HEK293 (cell line): ENCODE measurements around the gene FLCN.

Source experiments
- GLI4 ChIP-seq: fragments of 450-650 bp; formaldehyde crosslinking; IDR thresholded peaks from 2 replicates; pipeline ENCODE4 v1.5.1; 2016; ENCODE audit warnings: missing biosample characterization, missing genetic modification characterization
- GLIS1 ChIP-seq: fragments of 450-650 bp; formaldehyde crosslinking; IDR thresholded peaks from 2 replicates; pipeline ENCODE4 v1.5.1; 2016; ENCODE audit warnings: missing biosample characterization, missing genetic modification characterization
- GLIS2 ChIP-seq: fragments of 450-650 bp; formaldehyde crosslinking; IDR thresholded peaks from 2 replicates; pipeline ENCODE4 v1.5.1; 2016; ENCODE audit warnings: missing biosample characterization, missing genetic modification characterization
- HOXC10 ChIP-seq: sonication (generic); formaldehyde crosslinking; IDR thresholded peaks from 2 replicates; pipeline ENCODE4 v1.8.1; 2023; ENCODE audit warnings: mild to moderate bottlenecking, missing genetic modification reagents
- KLF10 ChIP-seq: fragments of 450-650 bp; IDR thresholded peaks from 2 replicates; pipeline ENCODE4 v1.5.1; 2018; ENCODE audit warnings: missing biosample characterization, mild to moderate bottlenecking, missing genetic modification characterization
- MYNN ChIP-seq: fragments of 450-650 bp; formaldehyde crosslinking; IDR thresholded peaks from 2 replicates; pipeline ENCODE4 v1.5.1; 2016; ENCODE audit warnings: missing biosample characterization, missing genetic modification characterization, borderline replicate concordance
- OVOL3 ChIP-seq: fragments of 450-650 bp; formaldehyde crosslinking; IDR thresholded peaks from 2 replicates; pipeline ENCODE4 v1.5.1; 2016; ENCODE audit warnings: missing biosample characterization, missing genetic modification characterization
- PATZ1 ChIP-seq: fragments of 450-650 bp; formaldehyde crosslinking; IDR thresholded peaks from 2 replicates; pipeline ENCODE4 v1.5.1; 2016; ENCODE audit warnings: missing biosample characterization, missing genetic modification characterization
- RBAK ChIP-seq: fragments of 450-650 bp; formaldehyde crosslinking; IDR thresholded peaks from 2 replicates; pipeline ENCODE4 v1.5.1; 2016; ENCODE audit warnings: missing biosample characterization, missing genetic modification characterization
- SALL2 ChIP-seq: fragments of 450-650 bp; formaldehyde crosslinking; IDR thresholded peaks from 2 replicates; pipeline ENCODE4 v1.5.0; 2017; ENCODE audit warnings: missing biosample characterization, mild to moderate bottlenecking, missing genetic modification characterization, borderline replicate concordance
- SCRT1 ChIP-seq: fragments of 450-650 bp; formaldehyde crosslinking; IDR thresholded peaks from 2 replicates; pipeline ENCODE4 v1.5.1; 2016; ENCODE audit warnings: missing biosample characterization, missing genetic modification characterization, borderline replicate concordance
- TCF7L2 ChIP-seq: IDR thresholded peaks from 2 replicates; pipeline ENCODE4 v1.6.1; 2011; ENCODE audit warnings: low read depth, mild to moderate bottlenecking, inconsistent platforms, low read length, moderate library complexity, borderline replicate concordance
- YY2 ChIP-seq: fragments of 450-650 bp; formaldehyde crosslinking; IDR thresholded peaks from 2 replicates; pipeline ENCODE4 v1.5.1; 2016; ENCODE audit warnings: missing biosample characterization, missing genetic modification characterization
- ZBTB21 ChIP-seq: fragments of 450-650 bp; formaldehyde crosslinking; IDR thresholded peaks from 2 replicates; pipeline ENCODE4 v1.5.1; 2017; ENCODE audit warnings: missing biosample characterization, missing genetic modification characterization
- ZNF112 ChIP-seq: fragments of 450-650 bp; formaldehyde crosslinking; IDR thresholded peaks from 2 replicates; pipeline ENCODE4 v1.5.0; 2017; ENCODE audit warnings: missing biosample characterization, missing genetic modification characterization
- ZNF155 ChIP-seq: fragments of 450-650 bp; formaldehyde crosslinking; IDR thresholded peaks from 2 replicates; pipeline ENCODE4 v1.5.1; 2016; ENCODE audit warnings: missing biosample characterization, missing genetic modification characterization
- ZNF18 ChIP-seq: fragments of 450-650 bp; formaldehyde crosslinking; IDR thresholded peaks from 2 replicates; pipeline ENCODE4 v1.5.1; 2016; ENCODE audit warnings: missing biosample characterization, missing genetic modification characterization
- ZNF221 ChIP-seq: fragments of 450-650 bp; formaldehyde crosslinking; IDR thresholded peaks from 2 replicates; pipeline ENCODE4 v1.5.1; 2017; ENCODE audit warnings: missing biosample characterization, missing genetic modification characterization, borderline replicate concordance
- ZNF324 ChIP-seq: fragments of 450-650 bp; formaldehyde crosslinking; IDR thresholded peaks from 2 replicates; pipeline ENCODE4 v1.5.1; 2016; ENCODE audit warnings: missing biosample characterization, missing genetic modification characterization
- ZNF350 ChIP-seq: fragments of 450-650 bp; formaldehyde crosslinking; IDR thresholded peaks from 2 replicates; pipeline ENCODE4 v1.5.0; 2017; ENCODE audit warnings: missing biosample characterization, mild to moderate bottlenecking, missing genetic modification characterization
- ZNF354C ChIP-seq: fragments of 450-650 bp; formaldehyde crosslinking; IDR thresholded peaks from 2 replicates; pipeline ENCODE4 v1.5.1; 2016; ENCODE audit warnings: missing biosample characterization, missing genetic modification characterization, low read depth, borderline replicate concordance
- ZNF366 ChIP-seq: fragments of 450-650 bp; formaldehyde crosslinking; conservative IDR thresholded peaks from 2 replicates; pipeline ENCODE4 v1.5.1; 2016; ENCODE audit warnings: missing biosample characterization, missing genetic modification characterization
- ZNF394 ChIP-seq: fragments of 450-650 bp; formaldehyde crosslinking; IDR thresholded peaks from 2 replicates; pipeline ENCODE4 v1.5.1; 2016; ENCODE audit warnings: missing biosample characterization, missing genetic modification characterization, mild to moderate bottlenecking, moderate library complexity, borderline replicate concordance
- ZNF398 ChIP-seq: fragments of 450-650 bp; formaldehyde crosslinking; IDR thresholded peaks from 2 replicates; pipeline ENCODE4 v1.5.1; 2017; ENCODE audit warnings: missing biosample characterization, missing genetic modification characterization
- ZNF501 ChIP-seq: fragments of 450-650 bp; formaldehyde crosslinking; IDR thresholded peaks from 2 replicates; pipeline ENCODE4 v1.5.1; 2016; ENCODE audit warnings: missing biosample characterization, missing genetic modification characterization
- ZNF513 ChIP-seq: fragments of 450-650 bp; IDR thresholded peaks from 2 replicates; pipeline ENCODE4 v1.5.1; 2018; ENCODE audit warnings: missing biosample characterization, missing genetic modification characterization
- ZNF549 ChIP-seq: fragments of 450-650 bp; IDR thresholded peaks from 2 replicates; pipeline ENCODE4 v1.5.1; 2018; ENCODE audit warnings: missing biosample characterization, missing genetic modification characterization, mild to moderate bottlenecking, inconsistent platforms, moderate library complexity
- ZNF555 ChIP-seq: fragments of 450-650 bp; formaldehyde crosslinking; conservative IDR thresholded peaks from 2 replicates; pipeline ENCODE4 v1.5.1; 2017; ENCODE audit warnings: missing biosample characterization, mild to moderate bottlenecking, missing genetic modification characterization, inconsistent platforms
- ZNF558 ChIP-seq: fragments of 450-650 bp; formaldehyde crosslinking; IDR thresholded peaks from 2 replicates; pipeline ENCODE4 v1.5.1; 2016; ENCODE audit warnings: missing biosample characterization, missing genetic modification characterization
- ZNF560 ChIP-seq: fragments of 450-650 bp; formaldehyde crosslinking; IDR thresholded peaks from 2 replicates; pipeline ENCODE4 v1.5.1; 2017; ENCODE audit warnings: missing biosample characterization, missing genetic modification characterization, borderline replicate concordance
- ZSCAN23 ChIP-seq: fragments of 450-650 bp; formaldehyde crosslinking; IDR thresholded peaks from 2 replicates; pipeline ENCODE4 v1.5.1; 2016; ENCODE audit warnings: missing biosample characterization, missing genetic modification characterization
- TF ChIP-seq, protein P1 (sequence below): fragments of 450-650 bp; formaldehyde crosslinking; IDR thresholded peaks from 2 replicates; pipeline ENCODE4 v1.5.1; 2017; ENCODE audit warnings: missing biosample characterization, mild to moderate bottlenecking, missing genetic modification characterization, moderate library complexity

FLCN gene

GRCh38 chr17:17237026-17237799, at the start of gene FLCN (continued):
- TF ChIP-seq GLIS1 (tag by site-specific recombination) (peak; percentile 58), ZNF501 (tag by site-specific recombination) (peak; percentile 81), ZNF155 (tag by site-specific recombination) (no peak), ZNF555 (tag by site-specific recombination) (no peak), ZSCAN23 (tag by site-specific recombination) (peak; percentile 15; the same call in 1 of the 2 replicates), KLF10 (peak; percentile 60; the same call in 1 of the 2 replicates), MYNN (tag by site-specific recombination) (no peak), SALL2 (tag by site-specific recombination) (0 out of 2 replicates have a peak, but pooled peaks have one; percentile 67), ZNF560 (no peak), SCRT1 (no peak), PATZ1 (tag by site-specific recombination) (peak; percentile 58; the same call in 1 of the 2 replicates), ZNF398 (tag by site-specific recombination) (no peak), ZNF394 (0 out of 2 replicates have a peak, but pooled peaks have one; percentile 49), OVOL3 (tag by site-specific recombination) (no peak), ZNF324 (peak; percentile 82), ZNF221 (tag by site-specific recombination) (no peak), ZNF112 (tag by site-specific recombination) (no peak), ZNF18 (tag by site-specific recombination) (no peak), RBAK (tag by site-specific recombination) (no peak), YY2 (peak; percentile 78), TCF7L2 (no peak), ZBTB21 (no peak; the same call in none of the 2 replicates), ZNF350 (tag by site-specific recombination) (no peak), GLIS2 (tag by site-specific recombination) (peak; percentile 61; the same call in 1 of the 2 replicates), ZNF354C (tag by site-specific recombination) (no peak), ZNF558 (0 out of 2 replicates have a peak, but pooled peaks have one; percentile 11), GLI4 (tag by site-specific recombination) (no peak), ZNF366 (tag by site-specific recombination) (no peak), HOXC10 (CRISPR knock-in tag) (no peak), ZNF513 (no peak), ZNF549 (no peak)
- TF ChIP-seq, protein P1, sequence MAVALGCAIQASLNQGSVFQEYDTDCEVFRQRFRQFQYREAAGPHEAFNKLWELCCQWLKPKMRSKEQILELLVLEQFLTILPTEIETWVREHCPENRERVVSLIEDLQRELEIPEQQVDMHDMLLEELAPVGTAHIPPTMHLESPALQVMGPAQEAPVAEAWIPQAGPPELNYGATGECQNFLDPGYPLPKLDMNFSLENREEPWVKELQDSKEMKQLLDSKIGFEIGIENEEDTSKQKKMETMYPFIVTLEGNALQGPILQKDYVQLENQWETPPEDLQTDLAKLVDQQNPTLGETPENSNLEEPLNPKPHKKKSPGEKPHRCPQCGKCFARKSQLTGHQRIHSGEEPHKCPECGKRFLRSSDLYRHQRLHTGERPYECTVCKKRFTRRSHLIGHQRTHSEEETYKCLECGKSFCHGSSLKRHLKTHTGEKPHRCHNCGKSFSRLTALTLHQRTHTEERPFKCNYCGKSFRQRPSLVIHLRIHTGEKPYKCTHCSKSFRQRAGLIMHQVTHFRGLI (tag by site-specific recombination) = no peak
